Activated CD4-positive, alpha-beta T cell treated with anti-CD3 and anti-CD28 coated beads, Interleukin-2, amount 50 U/mL, for 16 hours (primary cell): ENCODE measurements around the gene FAIM.

Source experiments
- DNase-seq: peaks from one replicate; pipeline ENCODE4 v3.0.0-alpha.2; 2020

Gene FAIM

GRCh38 chr3:138681463-138682220 is 73.1 kb downstream of the FAIM start:
- no peak for DNase-seq

GRCh38 chr3:138682648-138683047 is 74.1 kb downstream of the FAIM start:
- DNase-seq: no peak
